ENCODE results near the gene UBALD2. TPM values are rescaled to one million over a fixed set of nuclear protein-coding genes. Genes with fewer than 3 reads are reported as not detected.
"Not testable (repeated sequence)": the region's sequence is repeated elsewhere in the genome, so short reads cannot be mapped to it uniquely, and the experiment has no call there.

Gene UBALD2
- total RNA-seq, 4 donors from 2014 or later, result 21.3 to 50.9 (median 28.6) TPM

DNA sequence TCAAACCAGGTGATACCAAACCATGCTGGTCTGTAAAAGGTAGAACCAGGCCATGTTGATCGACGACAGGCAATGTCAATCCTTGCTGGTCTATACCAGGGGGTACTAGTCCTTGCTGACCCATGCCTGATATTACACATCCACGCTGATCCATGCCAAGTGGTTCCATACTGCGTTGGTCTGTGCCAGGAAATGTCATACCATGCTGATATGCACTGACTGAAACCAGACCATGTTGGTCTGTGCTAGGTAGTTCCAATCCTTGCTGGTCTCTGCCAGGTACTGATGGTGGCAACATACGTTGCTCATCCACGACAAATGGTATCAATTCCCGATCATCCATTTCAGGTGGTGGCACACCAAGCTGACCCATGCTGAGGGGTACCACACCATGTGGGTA lies 28.0 kb downstream of the UBALD2 start:
- no peak overlapping the region for H3K4me3 ChIP-seq (ENCODE audit: low read depth, poor library complexity, severe bottlenecking)
- TF ChIP-seq, protein P1, sequence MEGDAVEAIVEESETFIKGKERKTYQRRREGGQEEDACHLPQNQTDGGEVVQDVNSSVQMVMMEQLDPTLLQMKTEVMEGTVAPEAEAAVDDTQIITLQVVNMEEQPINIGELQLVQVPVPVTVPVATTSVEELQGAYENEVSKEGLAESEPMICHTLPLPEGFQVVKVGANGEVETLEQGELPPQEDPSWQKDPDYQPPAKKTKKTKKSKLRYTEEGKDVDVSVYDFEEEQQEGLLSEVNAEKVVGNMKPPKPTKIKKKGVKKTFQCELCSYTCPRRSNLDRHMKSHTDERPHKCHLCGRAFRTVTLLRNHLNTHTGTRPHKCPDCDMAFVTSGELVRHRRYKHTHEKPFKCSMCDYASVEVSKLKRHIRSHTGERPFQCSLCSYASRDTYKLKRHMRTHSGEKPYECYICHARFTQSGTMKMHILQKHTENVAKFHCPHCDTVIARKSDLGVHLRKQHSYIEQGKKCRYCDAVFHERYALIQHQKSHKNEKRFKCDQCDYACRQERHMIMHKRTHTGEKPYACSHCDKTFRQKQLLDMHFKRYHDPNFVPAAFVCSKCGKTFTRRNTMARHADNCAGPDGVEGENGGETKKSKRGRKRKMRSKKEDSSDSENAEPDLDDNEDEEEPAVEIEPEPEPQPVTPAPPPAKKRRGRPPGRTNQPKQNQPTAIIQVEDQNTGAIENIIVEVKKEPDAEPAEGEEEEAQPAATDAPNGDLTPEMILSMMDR (IDR thresholded peaks at IDR 0.05), result no peak
- TF ChIP-seq POLR2A (IDR thresholded peaks at IDR 0.05), result no peak
- 91 to 94% methylated on average over 7 of the region's 7 CpGs for WGBS, 2 donors
- intact Hi-C loops (cut with DNase I; ENCODE audit: low total_unique reads), result no loop called here
- no peak for DNase-seq (ENCODE audit: low spot score in 2 of 2)

DNA sequence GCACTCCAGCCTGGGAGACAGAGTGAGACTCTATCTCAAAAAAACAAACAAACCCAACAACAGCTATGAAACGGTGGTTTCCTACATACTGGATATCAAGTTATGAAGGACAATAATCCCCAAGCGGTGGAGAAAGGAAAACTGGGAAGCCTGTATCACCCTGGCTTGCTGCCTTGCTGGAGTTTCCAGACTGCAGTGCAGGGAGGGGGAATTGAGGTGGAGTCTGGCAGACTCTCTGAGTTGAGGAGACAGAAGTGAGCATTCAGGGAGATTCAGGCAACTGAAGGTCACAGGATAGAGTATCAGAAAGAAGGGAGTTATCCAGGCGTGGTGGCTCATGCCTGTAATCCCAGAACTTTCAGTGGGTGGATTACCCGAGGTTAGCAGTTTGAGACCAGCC lies 31.0 kb downstream of the UBALD2 start:
- intact Hi-C loops (cut with DNase I; ENCODE audit: low total_unique reads), result no loop called here
- TF ChIP-seq POLR2A (IDR thresholded peaks at IDR 0.05), result no peak
- TF ChIP-seq, protein P1 (IDR thresholded peaks at IDR 0.05), result no peak
- no peak overlapping the region for H3K4me3 ChIP-seq (ENCODE audit: low read depth, poor library complexity, severe bottlenecking)
- no peak for DNase-seq (ENCODE audit: low spot score in 2 of 2)
- WGBS, 2 donors, result 41 to 50% methylated on average over 4 of the region's 4 CpGs

DNA sequence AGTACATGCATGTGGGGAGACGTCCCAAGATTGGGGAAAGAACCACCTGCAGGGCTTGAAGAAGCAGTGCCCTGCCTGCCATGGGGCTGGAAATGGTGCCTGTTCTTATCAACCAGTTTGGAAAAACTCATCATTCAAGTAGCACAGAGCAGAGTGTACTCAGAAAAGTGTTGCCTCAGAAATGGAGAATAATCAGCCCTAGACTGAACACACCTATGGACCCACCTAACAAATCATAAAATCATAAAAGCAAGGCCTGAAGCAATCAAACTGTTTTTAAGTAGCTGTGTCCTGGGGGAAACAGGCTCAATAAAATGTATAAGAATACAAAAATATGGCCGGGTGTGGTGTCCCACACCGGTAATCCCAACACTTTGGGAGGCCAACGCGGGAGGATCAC lies 31.7 kb downstream of the UBALD2 start:
- WGBS, 2 donors, result 90% methylated on average over 5 of the region's 5 CpGs
- intact Hi-C loops (cut with DNase I; ENCODE audit: low total_unique reads), result no loop called here
- no peak for DNase-seq (ENCODE audit: low spot score in 2 of 2)
- TF ChIP-seq, protein P1 (IDR thresholded peaks at IDR 0.05), result no peak
- TF ChIP-seq POLR2A (IDR thresholded peaks at IDR 0.05), result no peak
- H3K4me3 ChIP-seq (ENCODE audit: low read depth, poor library complexity, severe bottlenecking), result no peak overlapping the region

DNA sequence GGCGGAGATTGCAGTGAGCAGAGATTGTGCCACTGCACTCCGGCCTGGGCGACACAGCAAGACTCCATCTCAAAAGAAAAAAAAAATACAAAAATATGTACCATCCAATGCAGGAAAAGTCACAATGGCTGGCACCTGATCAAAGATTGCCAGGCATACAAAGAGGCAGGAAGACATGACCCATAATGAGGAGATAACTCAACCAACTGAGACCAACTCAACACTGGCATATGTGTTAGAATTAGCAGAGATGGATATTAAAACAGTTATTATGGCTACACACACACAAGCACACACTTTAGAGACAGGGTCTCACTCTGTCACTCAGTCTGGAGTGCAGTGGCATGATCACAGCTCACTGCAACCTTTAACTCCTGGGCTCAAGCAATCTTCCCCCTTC lies 32.3 kb downstream of the UBALD2 start:
- intact Hi-C loops (cut with DNase I; ENCODE audit: low total_unique reads), result no loop called here
- H3K4me3 ChIP-seq (ENCODE audit: low read depth, poor library complexity, severe bottlenecking), result no peak overlapping the region
- no peak for DNase-seq (ENCODE audit: low spot score in 2 of 2)
- TF ChIP-seq, protein P1 (IDR thresholded peaks at IDR 0.05), result no peak
- no peak for TF ChIP-seq POLR2A (IDR thresholded peaks at IDR 0.05)
- WGBS, 2 donors, result 84 to 93% methylated on average over 3 of the region's 3 CpGs

DNA sequence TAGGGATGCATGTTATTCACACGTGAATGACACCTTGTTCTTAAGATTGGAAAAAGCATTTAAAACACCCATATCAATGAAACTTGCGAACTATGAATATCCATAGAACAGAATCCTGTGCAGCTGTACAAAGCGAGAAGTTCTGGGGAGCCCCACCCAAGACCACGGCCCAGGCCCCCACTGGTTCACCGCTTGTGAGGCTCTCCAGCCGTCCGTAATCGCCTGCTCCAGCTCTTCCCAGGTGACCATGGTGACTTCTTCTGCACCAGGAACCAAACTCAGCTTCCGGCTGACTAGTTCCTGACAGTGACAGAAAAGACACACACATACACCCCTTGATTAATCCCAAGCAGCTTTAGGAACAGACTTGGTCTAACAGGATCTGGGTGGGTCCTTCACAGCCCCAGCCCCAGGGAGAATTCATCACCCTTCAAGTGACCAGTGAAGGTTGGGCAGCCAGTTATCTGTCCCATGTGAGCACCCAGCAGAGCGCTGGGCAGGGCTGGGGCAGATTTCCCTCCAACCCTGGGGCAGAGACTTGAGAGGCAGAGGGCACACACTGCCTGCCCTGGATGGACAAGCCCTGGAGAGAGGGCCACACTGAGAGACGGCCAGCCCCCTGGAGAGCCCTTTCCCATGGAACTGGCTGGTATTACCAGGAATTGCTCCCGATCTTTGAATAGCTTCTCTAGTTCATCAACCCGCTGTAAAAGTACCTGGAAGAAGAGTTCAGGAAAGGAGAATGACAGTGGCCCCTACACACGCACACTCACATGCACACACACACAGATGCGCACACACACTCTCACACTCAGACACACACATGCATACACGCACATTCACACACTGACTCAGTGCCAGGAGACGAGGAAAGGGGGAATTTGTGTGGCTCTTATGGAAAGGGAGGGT lies 39.3 kb downstream of the UBALD2 start:
- no peak for DNase-seq (ENCODE audit: low spot score in 2 of 2)
- intact Hi-C loops (cut with DNase I; ENCODE audit: low total_unique reads), result no loop called here
- TF ChIP-seq, protein P1 (IDR thresholded peaks at IDR 0.05), result no peak
- TF ChIP-seq POLR2A (IDR thresholded peaks at IDR 0.05), result no peak
- H3K4me3 ChIP-seq (ENCODE audit: low read depth, poor library complexity, severe bottlenecking), result no peak overlapping the region
- 83 to 84% methylated on average over 17 of the region's 17 CpGs for WGBS, 2 donors

DNA sequence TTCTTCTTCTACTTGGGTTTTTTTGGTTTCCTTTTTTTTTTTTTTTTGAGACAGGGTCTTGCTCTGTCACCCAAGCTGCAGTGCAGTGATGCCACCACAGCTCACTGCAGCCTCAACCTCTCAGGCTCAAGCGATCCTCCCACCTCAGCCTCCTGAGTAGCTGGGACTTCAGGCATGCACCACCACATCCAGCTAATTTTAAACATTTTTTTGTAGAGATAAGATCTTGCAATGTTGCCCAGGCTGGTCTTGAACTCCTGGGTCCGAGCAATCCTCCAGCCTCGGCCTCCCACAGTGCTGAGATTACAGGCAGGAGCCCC lies 39.9 kb downstream of the UBALD2 start:
- DNase-seq (ENCODE audit: low spot score in 2 of 2); H3K4me3 ChIP-seq (ENCODE audit: low read depth, poor library complexity, severe bottlenecking); intact Hi-C loops (cut with DNase I; ENCODE audit: low total_unique reads): not testable (repeated sequence)
- 80 to 90% methylated on average over 3 of the region's 3 CpGs for WGBS, 2 donors
